HepG2 (cell line): Measurements from ENCODE around the gene TNFAIP2. TPM values are rescaled to one million over a fixed set of nuclear protein-coding genes. Genes with fewer than 3 reads are reported as not detected.

Source experiments
- FOXP1 ChIP-seq, 2 experiments: fragments of 450-650 bp in 1 of 2; IDR thresholded peaks; 2 replicates each; pipeline ENCODE4 v1.6.1; 2017 to 2018; ENCODE audit warnings: antibody characterized with exemption in 1 of 2
- GTF3A ChIP-seq: sonication (generic); formaldehyde crosslinking; conservative IDR thresholded peaks from 2 replicates; pipeline ENCODE4 v1.4.0; 2020; ENCODE audit warnings: mild to moderate bottlenecking, missing genetic modification reagents
- JUNB ChIP-seq: sonication (generic); formaldehyde crosslinking; IDR thresholded peaks from 2 replicates; pipeline ENCODE4 v1.8.0; 2022; ENCODE audit warnings: missing genetic modification reagents, mild to moderate bottlenecking, borderline replicate concordance
- MAFG ChIP-seq: sonication (generic); formaldehyde crosslinking; IDR thresholded peaks from 2 replicates; pipeline ENCODE4 v1.5.1; 2020; ENCODE audit warnings: mild to moderate bottlenecking, missing genetic modification reagents
- MBNL3 ChIP-seq: fragments of 250-450 bp; sonication (Bioruptor Pico); conservative IDR thresholded peaks from 2 replicates; pipeline ENCODE4 v1.8.0; 2022; ENCODE audit warnings: mild to moderate bottlenecking, inconsistent platforms
- MTA3 ChIP-seq: sonication (generic); formaldehyde crosslinking; IDR thresholded peaks from 2 replicates; pipeline ENCODE4 v1.4.0; 2020; ENCODE audit warnings: missing genetic modification reagents
- NFATC3 ChIP-seq: sonication (generic); formaldehyde crosslinking; IDR thresholded peaks from 2 replicates; pipeline ENCODE4 v1.5.1; 2020; ENCODE audit warnings: mild to moderate bottlenecking, missing genetic modification reagents
- NFIC ChIP-seq: IDR thresholded peaks from 2 replicates; pipeline ENCODE4 v1.6.1; 2012; ENCODE audit warnings: mild to moderate bottlenecking, low read length, inconsistent platforms
- SAP130 ChIP-seq: IDR thresholded peaks from 2 replicates; pipeline ENCODE4 v1.6.1; 2016; ENCODE audit warnings: low read depth
- TCF7L2 ChIP-seq: IDR thresholded peaks from 2 replicates; pipeline ENCODE4 v1.6.1; 2011; ENCODE audit warnings: mild to moderate bottlenecking, low read depth, low read length, moderate library complexity
- THAP11 ChIP-seq: IDR thresholded peaks from 2 replicates; pipeline ENCODE4 v1.6.1; 2016; ENCODE audit warnings: missing biosample characterization, missing genetic modification reagents
- XRCC5 ChIP-seq: fragments of 200-400 bp; formaldehyde crosslinking; optimal IDR thresholded peaks from 2 replicates; pipeline ENCODE3; 2017; ENCODE audit warnings: mild to moderate bottlenecking, low read length
- ZC3H4 ChIP-seq: sonication (generic); formaldehyde crosslinking; IDR thresholded peaks from 2 replicates; pipeline ENCODE4 v1.4.0; 2020; ENCODE audit warnings: missing genetic modification reagents, borderline replicate concordance
- ZNF10 ChIP-seq: sonication (generic); formaldehyde crosslinking; IDR thresholded peaks from 2 replicates; pipeline ENCODE4 v1.4.0; 2020; ENCODE audit warnings: mild to moderate bottlenecking, low read depth, missing genetic modification reagents, borderline replicate concordance
- ZNF230 ChIP-seq: sonication (generic); formaldehyde crosslinking; IDR thresholded peaks from 2 replicates; pipeline ENCODE4 v1.4.0; 2020; ENCODE audit warnings: mild to moderate bottlenecking, missing genetic modification reagents
- ZNF713 ChIP-seq: sonication (generic); formaldehyde crosslinking; IDR thresholded peaks from 2 replicates; pipeline ENCODE4 v1.4.0; 2020; ENCODE audit warnings: mild to moderate bottlenecking, missing genetic modification reagents
- ZNF773 ChIP-seq: sonication (generic); formaldehyde crosslinking; IDR thresholded peaks from 2 replicates; pipeline ENCODE4 v1.4.0; 2020; ENCODE audit warnings: missing genetic modification reagents, borderline replicate concordance
- polyA plus RNA-seq, 8 experiments: library from polyadenylated mRNA; depleted of rRNA in 3 of 8; stranded (reverse) in 7 of 8; unstranded in 1 of 8; fragments of >200 nt; fragmentation: Illumina TruSeq in 4 of 8; extraction: Trizol in 4 of 8; gene quantifications; 2 replicates each; pipeline versions ENCODE4 v1.2.1 to v1.2.3, GENCODE V29; 2011 to 2016; ENCODE audit warnings: low read depth in 4 of 8, missing spikeins in 1 of 8, mixed read lengths in 1 of 8; ENCODE audit not compliant: insufficient read depth in 1 of 8
- total RNA-seq, 5 experiments: library from RNA; depleted of rRNA; stranded (reverse); fragments of >200 nt; fragmentation: Illumina TruSeq; extraction: Trizol; gene quantifications; 2 replicates each; pipeline ENCODE4 v1.2.3, GENCODE V29; 2016; ENCODE audit warnings: low read depth in 1 of 5
- TF ChIP-seq, protein P1 (sequence below): sonication (generic); formaldehyde crosslinking; IDR thresholded peaks from 2 replicates; pipeline ENCODE4 v1.5.0; 2020; ENCODE audit warnings: mild to moderate bottlenecking, missing genetic modification reagents, borderline replicate concordance
- TF ChIP-seq, protein P2 (sequence below): sonication (generic); formaldehyde crosslinking; IDR thresholded peaks from 2 replicates; pipeline ENCODE4 v1.5.0; 2020; ENCODE audit warnings: missing genetic modification reagents, mild to moderate bottlenecking, borderline replicate concordance
- TF ChIP-seq, protein P3 (sequence below): sonication (generic); formaldehyde crosslinking; IDR thresholded peaks from 2 replicates; pipeline ENCODE4 v1.4.0; 2020; ENCODE audit warnings: missing genetic modification reagents

The TNFAIP2 gene
- total and polyA plus RNA-seq, 2 of the 13 experiments (the other 11 are each of a cell fraction or from before 2014, with no cell fraction given) = 0.46 to 1.5 TPM

DNA sequence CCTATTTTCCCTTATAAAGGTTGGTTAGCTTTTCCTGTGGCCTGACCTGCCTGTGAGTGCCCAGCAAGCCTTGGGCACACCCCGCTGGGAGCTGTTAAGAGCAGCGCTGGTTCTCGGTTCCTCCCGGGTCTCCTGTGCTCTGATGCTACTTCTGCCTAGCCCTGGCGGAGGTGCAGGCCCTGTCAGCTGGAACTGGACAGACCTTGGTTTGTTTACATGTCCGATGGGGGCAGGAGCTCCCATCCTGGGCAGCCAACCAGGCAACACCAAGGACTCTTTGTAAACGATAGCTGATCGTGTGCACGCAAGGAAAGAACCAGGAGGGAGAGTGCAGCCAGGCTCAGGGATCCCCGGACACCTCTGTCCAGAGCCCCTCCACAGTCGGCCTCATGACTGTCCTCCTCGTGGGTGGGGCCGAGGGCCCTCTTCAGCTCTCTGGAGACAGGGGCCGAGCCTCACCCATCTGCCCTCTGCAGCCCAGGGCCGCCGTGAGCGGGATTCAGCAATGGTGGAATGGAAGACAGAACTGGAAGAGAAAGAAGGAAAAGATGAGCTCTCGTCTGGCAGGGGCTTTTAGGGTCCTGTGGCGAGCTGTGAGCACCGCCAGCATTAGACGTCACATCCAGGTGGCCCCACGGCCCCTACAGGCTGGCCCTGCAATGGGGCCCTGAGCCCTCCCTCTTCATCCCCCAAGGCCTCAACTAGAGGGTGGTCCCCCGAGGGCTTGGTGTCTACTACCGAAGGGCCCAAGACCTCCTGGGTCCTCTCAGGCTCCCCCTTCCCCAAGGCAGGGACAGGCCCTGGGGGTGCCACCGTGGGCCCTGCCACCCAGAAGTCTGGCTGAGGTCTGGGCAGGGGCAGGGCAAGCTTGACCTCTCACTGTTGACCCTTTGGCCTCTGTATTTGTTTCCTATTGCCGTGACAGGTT is 12.3 kb downstream of the TNFAIP2 start (continued):
- TF ChIP-seq, protein P1, sequence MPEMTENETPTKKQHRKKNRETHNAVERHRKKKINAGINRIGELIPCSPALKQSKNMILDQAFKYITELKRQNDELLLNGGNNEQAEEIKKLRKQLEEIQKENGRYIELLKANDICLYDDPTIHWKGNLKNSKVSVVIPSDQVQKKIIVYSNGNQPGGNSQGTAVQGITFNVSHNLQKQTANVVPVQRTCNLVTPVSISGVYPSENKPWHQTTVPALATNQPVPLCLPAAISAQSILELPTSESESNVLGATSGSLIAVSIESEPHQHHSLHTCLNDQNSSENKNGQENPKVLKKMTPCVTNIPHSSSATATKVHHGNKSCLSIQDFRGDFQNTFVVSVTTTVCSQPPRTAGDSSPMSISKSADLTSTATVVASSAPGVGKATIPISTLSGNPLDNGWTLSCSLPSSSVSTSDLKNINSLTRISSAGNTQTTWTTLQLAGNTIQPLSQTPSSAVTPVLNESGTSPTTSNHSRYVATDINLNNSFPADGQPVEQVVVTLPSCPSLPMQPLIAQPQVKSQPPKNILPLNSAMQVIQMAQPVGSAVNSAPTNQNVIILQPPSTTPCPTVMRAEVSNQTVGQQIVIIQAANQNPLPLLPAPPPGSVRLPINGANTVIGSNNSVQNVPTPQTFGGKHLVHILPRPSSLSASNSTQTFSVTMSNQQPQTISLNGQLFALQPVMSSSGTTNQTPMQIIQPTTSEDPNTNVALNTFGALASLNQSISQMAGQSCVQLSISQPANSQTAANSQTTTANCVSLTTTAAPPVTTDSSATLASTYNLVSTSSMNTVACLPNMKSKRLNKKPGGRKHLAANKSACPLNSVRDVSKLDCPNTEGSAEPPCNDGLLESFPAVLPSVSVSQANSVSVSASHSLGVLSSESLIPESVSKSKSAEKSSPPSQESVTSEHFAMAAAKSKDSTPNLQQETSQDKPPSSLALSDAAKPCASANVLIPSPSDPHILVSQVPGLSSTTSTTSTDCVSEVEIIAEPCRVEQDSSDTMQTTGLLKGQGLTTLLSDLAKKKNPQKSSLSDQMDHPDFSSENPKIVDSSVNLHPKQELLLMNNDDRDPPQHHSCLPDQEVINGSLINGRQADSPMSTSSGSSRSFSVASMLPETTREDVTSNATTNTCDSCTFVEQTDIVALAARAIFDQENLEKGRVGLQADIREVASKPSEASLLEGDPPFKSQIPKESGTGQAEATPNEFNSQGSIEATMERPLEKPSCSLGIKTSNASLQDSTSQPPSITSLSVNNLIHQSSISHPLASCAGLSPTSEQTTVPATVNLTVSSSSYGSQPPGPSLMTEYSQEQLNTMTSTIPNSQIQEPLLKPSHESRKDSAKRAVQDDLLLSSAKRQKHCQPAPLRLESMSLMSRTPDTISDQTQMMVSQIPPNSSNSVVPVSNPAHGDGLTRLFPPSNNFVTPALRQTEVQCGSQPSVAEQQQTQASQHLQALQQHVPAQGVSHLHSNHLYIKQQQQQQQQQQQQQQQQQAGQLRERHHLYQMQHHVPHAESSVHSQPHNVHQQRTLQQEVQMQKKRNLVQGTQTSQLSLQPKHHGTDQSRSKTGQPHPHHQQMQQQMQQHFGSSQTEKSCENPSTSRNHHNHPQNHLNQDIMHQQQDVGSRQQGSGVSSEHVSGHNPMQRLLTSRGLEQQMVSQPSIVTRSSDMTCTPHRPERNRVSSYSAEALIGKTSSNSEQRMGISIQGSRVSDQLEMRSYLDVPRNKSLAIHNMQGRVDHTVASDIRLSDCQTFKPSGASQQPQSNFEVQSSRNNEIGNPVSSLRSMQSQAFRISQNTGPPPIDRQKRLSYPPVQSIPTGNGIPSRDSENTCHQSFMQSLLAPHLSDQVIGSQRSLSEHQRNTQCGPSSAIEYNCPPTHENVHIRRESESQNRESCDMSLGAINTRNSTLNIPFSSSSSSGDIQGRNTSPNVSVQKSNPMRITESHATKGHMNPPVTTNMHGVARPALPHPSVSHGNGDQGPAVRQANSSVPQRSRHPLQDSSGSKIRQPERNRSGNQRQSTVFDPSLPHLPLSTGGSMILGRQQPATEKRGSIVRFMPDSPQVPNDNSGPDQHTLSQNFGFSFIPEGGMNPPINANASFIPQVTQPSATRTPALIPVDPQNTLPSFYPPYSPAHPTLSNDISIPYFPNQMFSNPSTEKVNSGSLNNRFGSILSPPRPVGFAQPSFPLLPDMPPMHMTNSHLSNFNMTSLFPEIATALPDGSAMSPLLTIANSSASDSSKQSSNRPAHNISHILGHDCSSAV = no peak
- TF ChIP-seq SAP130 (0 out of 2 replicates have a peak, but pooled peaks have one; percentile 26), MAFG (CRISPR knock-in tag) (no peak), ZNF773 (CRISPR knock-in tag) (no peak), ZC3H4 (CRISPR knock-in tag) (no peak), FOXP1 (IDR thresholded peaks at IDR 0.05) (no peak), FOXP1 (CRISPR knock-in tag; IDR thresholded peaks at IDR 0.05) (0 out of 2 replicates have a peak, but pooled peaks have one; percentile 30), ZNF713 (CRISPR knock-in tag) (no peak), GTF3A (CRISPR knock-in tag) (no peak), MBNL3 (CRISPR knock-in tag) (no peak), THAP11 (CRISPR knock-in tag) (no peak), ZNF230 (CRISPR knock-in tag) (no peak), NFIC (no peak), TCF7L2 (no peak), ZNF10 (no peak), NFATC3 (CRISPR knock-in tag) (no peak), JUNB (CRISPR knock-in tag) (no peak), MTA3 (no peak), XRCC5 (no peak)
- TF ChIP-seq, protein P2, sequence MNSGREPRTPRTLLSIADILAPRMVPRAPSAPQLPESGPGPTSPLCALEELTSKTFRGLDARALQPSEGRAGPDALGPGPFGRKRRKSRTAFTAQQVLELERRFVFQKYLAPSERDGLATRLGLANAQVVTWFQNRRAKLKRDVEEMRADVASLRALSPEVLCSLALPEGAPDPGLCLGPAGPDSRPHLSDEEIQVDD = no peak
- TF ChIP-seq, protein P3, sequence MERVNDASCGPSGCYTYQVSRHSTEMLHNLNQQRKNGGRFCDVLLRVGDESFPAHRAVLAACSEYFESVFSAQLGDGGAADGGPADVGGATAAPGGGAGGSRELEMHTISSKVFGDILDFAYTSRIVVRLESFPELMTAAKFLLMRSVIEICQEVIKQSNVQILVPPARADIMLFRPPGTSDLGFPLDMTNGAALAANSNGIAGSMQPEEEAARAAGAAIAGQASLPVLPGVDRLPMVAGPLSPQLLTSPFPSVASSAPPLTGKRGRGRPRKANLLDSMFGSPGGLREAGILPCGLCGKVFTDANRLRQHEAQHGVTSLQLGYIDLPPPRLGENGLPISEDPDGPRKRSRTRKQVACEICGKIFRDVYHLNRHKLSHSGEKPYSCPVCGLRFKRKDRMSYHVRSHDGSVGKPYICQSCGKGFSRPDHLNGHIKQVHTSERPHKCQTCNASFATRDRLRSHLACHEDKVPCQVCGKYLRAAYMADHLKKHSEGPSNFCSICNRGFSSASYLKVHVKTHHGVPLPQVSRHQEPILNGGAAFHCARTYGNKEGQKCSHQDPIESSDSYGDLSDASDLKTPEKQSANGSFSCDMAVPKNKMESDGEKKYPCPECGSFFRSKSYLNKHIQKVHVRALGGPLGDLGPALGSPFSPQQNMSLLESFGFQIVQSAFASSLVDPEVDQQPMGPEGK = 0 out of 2 replicates have a peak, but pooled peaks have one; percentile 42
